GM23248 (cell line): ENCODE data around the gene GGPS1. TPM values are rescaled to one million over a fixed set of nuclear protein-coding genes. Genes with fewer than 3 reads are reported as not detected.
A peak's percentile ranks its signal among the peaks of the same experiment; 100 is the strongest.

Experiments used
- DNase-seq: peaks from one replicate; pipeline ENCODE4 v3.0.0-alpha.2; 2015
- H2AFZ ChIP-seq: fragments of 200-600 bp; sonication (generic); 2 replicates; pipeline ENCODE4 v1.6.1; 2016; ENCODE audit warnings: antibody characterized with exemption
- H3F3A ChIP-seq: fragments of 200-600 bp; sonication (generic); 2 replicates; pipeline ENCODE4 v1.6.1; 2016; ENCODE audit warnings: mild to moderate bottlenecking, antibody characterized with exemption, mixed run types; ENCODE audit not compliant: insufficient read depth
- H3K27ac ChIP-seq: fragments of 200-600 bp; sonication (generic); 2 replicates; pipeline ENCODE4 v1.5.1; 2016; ENCODE audit warnings: mild to moderate bottlenecking
- H3K27me3 ChIP-seq: fragments of 200-600 bp; sonication (generic); replicated peaks from 2 replicates; pipeline ENCODE4 v1.6.1; 2016; ENCODE audit warnings: mild to moderate bottlenecking; ENCODE audit not compliant: insufficient read depth
- H3K36me3 ChIP-seq: fragments of 200-600 bp; sonication (generic); 2 replicates; pipeline ENCODE4 v1.6.1; 2016; ENCODE audit warnings: low read depth, mild to moderate bottlenecking
- H3K4me1 ChIP-seq: fragments of 200-600 bp; sonication (generic); 2 replicates; pipeline ENCODE4 v1.6.1; 2016; ENCODE audit warnings: mild to moderate bottlenecking; ENCODE audit not compliant: insufficient read depth
- H3K4me2 ChIP-seq: fragments of 200-600 bp; sonication (generic); one replicate; pipeline ENCODE4 v1.6.1; 2016; ENCODE audit warnings: mild to moderate bottlenecking; ENCODE audit not compliant: unreplicated experiment
- H3K4me3 ChIP-seq: fragments of 200-600 bp; sonication (generic); 2 replicates; pipeline ENCODE4 v1.5.1; 2016; ENCODE audit warnings: mild to moderate bottlenecking
- H3K79me2 ChIP-seq: fragments of 200-600 bp; sonication (generic); 2 replicates; pipeline ENCODE4 v1.6.1; 2016; ENCODE audit warnings: mild to moderate bottlenecking; ENCODE audit not compliant: insufficient read depth
- H3K9ac ChIP-seq: fragments of 200-600 bp; sonication (generic); 2 replicates; pipeline ENCODE4 v1.6.1; 2016; ENCODE audit warnings: mild to moderate bottlenecking
- H3K9me2 ChIP-seq: fragments of 200-600 bp; sonication (generic); 2 replicates; pipeline ENCODE4 v1.6.1; 2016; ENCODE audit warnings: mixed run types, mild to moderate bottlenecking, moderate library complexity; ENCODE audit not compliant: insufficient read depth
- H3K9me3 ChIP-seq: fragments of 200-600 bp; sonication (generic); one replicate; pipeline ENCODE4 v1.6.1; 2017; ENCODE audit warnings: low read depth
- H4K20me1 ChIP-seq: fragments of 200-600 bp; sonication (generic); 2 replicates; pipeline ENCODE4 v1.6.0; 2016; ENCODE audit not compliant: insufficient read depth
- EZH2 ChIP-seq: fragments of 200-600 bp; sonication (generic); IDR thresholded peaks from 2 replicates; pipeline ENCODE4 v1.6.1; 2018; ENCODE audit warnings: antibody characterized with exemption, mild to moderate bottlenecking; ENCODE audit not compliant: insufficient read depth, poor library complexity, severe bottlenecking
- EZH2phosphoT487 ChIP-seq: fragments of 200-600 bp; sonication (generic); IDR thresholded peaks from 2 replicates; pipeline ENCODE4 v1.6.1; 2018; ENCODE audit warnings: antibody characterized with exemption, moderate library complexity, mild to moderate bottlenecking, low read depth; ENCODE audit not compliant: insufficient read depth
- WGBS, 2 experiments: methylation state at CpG; one replicate each; pipeline ENCODE4 v1.1.6; 2015 to 2017; ENCODE audit warnings: low lambda C conversion rate in 2 of 2, low coverage in 1 of 2; ENCODE audit errors: missing lambda C conversion rate in 2 of 2; 5-methylcytosine and 5-hydroxymethylcytosine counted together
- in situ Hi-C: fragments of 300-500 bp; cut with MboI; formaldehyde crosslinking; loops from 2 replicates; pipeline ENCODE4 v1.15.0; 2020
- polyA plus RNA-seq: library from polyadenylated mRNA; unstranded; fragments of >200 nt; fragmentation: Nextera tagmentation; extraction: Ambion mirVana; gene quantifications from 2 replicates; pipeline ENCODE4 v1.2.1, GENCODE V29; 2016
- total RNA-seq: library from RNA; depleted of rRNA; stranded (reverse); fragments of >200 nt; shearing (Covaris generic); gene quantifications from 2 replicates; pipeline ENCODE4 v1.2.3, GENCODE V29; 2014

Gene GGPS1
- total and polyA plus RNA-seq, 2 experiments from 2014 or later: 33.6 to 59.9 TPM

GRCh38 chr1:235315173-235315572 lies 13.2 kb upstream of the GGPS1 start:
- H3K9me3 ChIP-seq: no peaks in the 10 kb centered on the region
- no peak overlapping the region for H3K9ac ChIP-seq
- H3F3A ChIP-seq: peaks cover 26% of the 10 kb centered on the region
- no peak overlapping the region for H3K27ac ChIP-seq
- no peaks in the 10 kb centered on the region for H3K27me3 ChIP-seq
- WGBS, 2 experiments: 89 to 90% methylated on average over 5 of the region's 5 CpGs
- H3K4me1 ChIP-seq: peaks cover 32% of the 10 kb centered on the region
- TF ChIP-seq EZH2phosphoT487: no peak
- no peak for TF ChIP-seq EZH2
- no peaks in the 10 kb centered on the region for H3K9me2 ChIP-seq
- no peak overlapping the region for H3K4me2 ChIP-seq
- in situ Hi-C loops: no loop called here
- no peak for DNase-seq
- H2AFZ ChIP-seq: no peak overlapping the region
- H4K20me1 ChIP-seq: 0 out of 2 replicates have a peak, but pooled peaks cover 14% of the 10 kb centered on the region
- H3K36me3 ChIP-seq: no peaks in the 10 kb centered on the region; the same call in 1 of the 2 replicates
- no peak overlapping the region for H3K4me3 ChIP-seq
- peaks cover 100% of the 10 kb centered on the region for H3K79me2 ChIP-seq

GRCh38 chr1:235315735-235316134 lies 12.6 kb upstream of the GGPS1 start:
- Histone ChIP-seq H3K4me3 (no peak overlapping the region), H4K20me1 (0 out of 2 replicates have a peak, but pooled peaks cover 14% of the 10 kb centered on the region), H3K27me3 (no peaks in the 10 kb centered on the region), H3K9ac (no peak overlapping the region), H3K4me1 (peaks cover 32% of the 10 kb centered on the region), H3K79me2 (peaks cover 100% of the 10 kb centered on the region), H3F3A (peaks cover 26% of the 10 kb centered on the region), H3K4me2 (no peak overlapping the region), H3K9me2 (no peaks in the 10 kb centered on the region), H3K27ac (no peak overlapping the region), H2AFZ (no peak overlapping the region), H3K36me3 (no peaks in the 10 kb centered on the region; the same call in 1 of the 2 replicates), H3K9me3 (no peaks in the 10 kb centered on the region)
- DNase-seq: no peak
- TF ChIP-seq EZH2: no peak
- TF ChIP-seq EZH2phosphoT487: no peak
- in situ Hi-C loops: no loop called here
- 97 to 99% methylated on average over 4 of the region's 4 CpGs for WGBS, 2 experiments

GRCh38 chr1:235317168-235317567 lies 11.2 kb upstream of the GGPS1 start:
- Histone ChIP-seq H3K9ac (peak overlapping the region; percentile 19), H3K4me1 (peaks cover 32% of the 10 kb centered on the region), H3K9me2 (no peaks in the 10 kb centered on the region), H3K4me2 (peak overlapping the region; percentile 74), H3F3A (peaks cover 26% of the 10 kb centered on the region), H3K36me3 (no peaks in the 10 kb centered on the region; the same call in 1 of the 2 replicates), H4K20me1 (peaks cover 13% of the 10 kb centered on the region; the same call in 1 of the 2 replicates), H3K27me3 (no peaks in the 10 kb centered on the region), H3K27ac (peak overlapping the region; percentile 44), H3K79me2 (peaks cover 100% of the 10 kb centered on the region), H2AFZ (no peak overlapping the region), H3K4me3 (no peak overlapping the region), H3K9me3 (no peaks in the 10 kb centered on the region)
- WGBS, 2 experiments: 0 to 4% methylated on average over 1 of the region's 1 CpG
- in situ Hi-C loops: no loop called here
- TF ChIP-seq EZH2 (no peak), EZH2phosphoT487 (no peak)
- peak; percentile 72 for DNase-seq

- H3K4me1 ChIP-seq: peaks cover 21% of the 10 kb centered on the region
- DNase-seq: no peak
- H3K9ac ChIP-seq: no peak overlapping the region
- in situ Hi-C loops: no loop called here
- H2AFZ ChIP-seq: no peak overlapping the region
- H3K36me3 ChIP-seq: no peaks in the 10 kb centered on the region; the same call in 1 of the 2 replicates
- H3K27me3 ChIP-seq: no peaks in the 10 kb centered on the region
- TF ChIP-seq EZH2phosphoT487: no peak
- no peak for TF ChIP-seq EZH2
- H3K4me2 ChIP-seq: no peak overlapping the region
- peaks cover 20% of the 10 kb centered on the region; the same call in 1 of the 2 replicates for H4K20me1 ChIP-seq
- WGBS, 2 experiments: 100% methylated on average over 2 of the region's 2 CpGs
- H3K79me2 ChIP-seq: peaks cover 100% of the 10 kb centered on the region
- H3F3A ChIP-seq: peaks cover 19% of the 10 kb centered on the region
- no peak overlapping the region for H3K4me3 ChIP-seq
- H3K9me3 ChIP-seq: no peaks in the 10 kb centered on the region
- no peak overlapping the region for H3K27ac ChIP-seq
- no peaks in the 10 kb centered on the region for H3K9me2 ChIP-seq
Measured at GRCh38 chr1:235319255-235319654, 9.1 kb upstream of the GGPS1 start.
